Measurements from ENCODE around the gene PRUNE2. TPM values are rescaled to one million over a fixed set of nuclear protein-coding genes. Genes with fewer than 3 reads are reported as not detected.

Gene PRUNE2
- total and polyA plus RNA-seq, 4 donors, result 1.3 to 4.5 (median 1.6) TPM

- TF ChIP-seq REST (IDR thresholded peaks at IDR 0.05) (no peak), EGR1 (IDR thresholded peaks at IDR 0.05; ENCODE audit: low read depth in 2 of 2) (no peak), NR2F2 (IDR thresholded peaks at IDR 0.05) (no peak), ZBTB33 (IDR thresholded peaks at IDR 0.05) (no peak), ATF3 (IDR thresholded peaks at IDR 0.05) (no peak), FOXA1 (IDR thresholded peaks at IDR 0.05) (no peak), HNF4G (IDR thresholded peaks at IDR 0.05) (no peak), TAF1 (conservative IDR thresholded peaks at IDR 0.05) (no peak), JUND (IDR thresholded peaks at IDR 0.05) (no peak), SP1 (IDR thresholded peaks at IDR 0.05) (no peak), RXRA (IDR thresholded peaks at IDR 0.05) (no peak), YY1 (IDR thresholded peaks at IDR 0.05) (no peak), GABPA (IDR thresholded peaks at IDR 0.05 in 1 of 2, conservative IDR thresholded peaks at IDR 0.05 in 1 of 2) (no peak), MAX (IDR thresholded peaks at IDR 0.05) (no peak)
- no peak overlapping the region for H3K9ac ChIP-seq (ENCODE audit: low read depth in 1 of 2, low read length in 2 of 2)
- no peaks in the 10 kb centered on the region for H3K9me3 ChIP-seq (ENCODE audit: control insufficient read depth in 4 of 4, low read length in 3 of 4)
- H3K4me1 ChIP-seq (ENCODE audit: control insufficient read depth in 4 of 4, insufficient read depth in 4 of 4, low read length in 3 of 4), result no peaks in the 10 kb centered on the region
- no peak overlapping the region for H3K27ac ChIP-seq (ENCODE audit: low read depth in 1 of 2, low read length in 2 of 2)
- H3K27me3 ChIP-seq (ENCODE audit: control insufficient read depth in 4 of 4, insufficient read depth in 4 of 4, low read length in 3 of 4), result no peaks in the 10 kb centered on the region
- H3K36me3 ChIP-seq (ENCODE audit: control insufficient read depth in 4 of 4, insufficient read depth in 3 of 4, low read depth in 1 of 4, low read length in 3 of 4), result no peaks in the 10 kb centered on the region
- no peak overlapping the region for H3K4me3 ChIP-seq (ENCODE audit: low read depth in 1 of 3, low read length in 3 of 3)
- 71% methylated on average over 2 of the region's 2 CpGs for WGBS
- DNase-seq (ENCODE audit: low spot score), result no peak
Observed at GRCh38 chr9:76798527-76798926, 107.4 kb downstream of the PRUNE2 start.

- no peaks in the 10 kb centered on the region for H3K4me1 ChIP-seq (ENCODE audit: control insufficient read depth in 4 of 4, insufficient read depth in 4 of 4, low read length in 3 of 4)
- H3K9me3 ChIP-seq (ENCODE audit: control insufficient read depth in 4 of 4, low read length in 3 of 4), result no peaks in the 10 kb centered on the region
- WGBS, result 81% methylated on average over 5 of the region's 5 CpGs
- no peaks in the 10 kb centered on the region for H3K27me3 ChIP-seq (ENCODE audit: control insufficient read depth in 4 of 4, insufficient read depth in 4 of 4, low read length in 3 of 4)
- no peaks in the 10 kb centered on the region for H3K36me3 ChIP-seq (ENCODE audit: control insufficient read depth in 4 of 4, insufficient read depth in 3 of 4, low read depth in 1 of 4, low read length in 3 of 4)
- no peak for TF ChIP-seq MAX (IDR thresholded peaks at IDR 0.05)
- TF ChIP-seq RXRA (IDR thresholded peaks at IDR 0.05), result no peak
- H3K27ac ChIP-seq (ENCODE audit: low read depth in 1 of 2, low read length in 2 of 2), result no peak overlapping the region
- H3K4me3 ChIP-seq (ENCODE audit: low read depth in 1 of 3, low read length in 3 of 3), result no peak overlapping the region
- no peak overlapping the region for H3K9ac ChIP-seq (ENCODE audit: low read depth in 1 of 2, low read length in 2 of 2)
- DNase-seq (ENCODE audit: low spot score), result no peak
Observed at GRCh38 chr9:76796296-76796695, 109.6 kb downstream of the PRUNE2 start.
